C4-2B (cell line): ENCODE data around the gene MAP3K20.

ENCODE experiments used
- H3K27ac ChIP-seq: fragments of 450-650 bp; 2 replicates; pipeline ENCODE4 v1.5.1; 2017
- ZFX ChIP-seq: fragments of 450-650 bp; IDR thresholded peaks from 2 replicates; pipeline ENCODE4 v1.6.1; 2017
- TF ChIP-seq, protein P1 (sequence below): fragments of 450-650 bp; conservative IDR thresholded peaks from 2 replicates; pipeline ENCODE4 v1.5.1; 2017; ENCODE audit warnings: mild to moderate bottlenecking

Gene MAP3K20

DNA sequence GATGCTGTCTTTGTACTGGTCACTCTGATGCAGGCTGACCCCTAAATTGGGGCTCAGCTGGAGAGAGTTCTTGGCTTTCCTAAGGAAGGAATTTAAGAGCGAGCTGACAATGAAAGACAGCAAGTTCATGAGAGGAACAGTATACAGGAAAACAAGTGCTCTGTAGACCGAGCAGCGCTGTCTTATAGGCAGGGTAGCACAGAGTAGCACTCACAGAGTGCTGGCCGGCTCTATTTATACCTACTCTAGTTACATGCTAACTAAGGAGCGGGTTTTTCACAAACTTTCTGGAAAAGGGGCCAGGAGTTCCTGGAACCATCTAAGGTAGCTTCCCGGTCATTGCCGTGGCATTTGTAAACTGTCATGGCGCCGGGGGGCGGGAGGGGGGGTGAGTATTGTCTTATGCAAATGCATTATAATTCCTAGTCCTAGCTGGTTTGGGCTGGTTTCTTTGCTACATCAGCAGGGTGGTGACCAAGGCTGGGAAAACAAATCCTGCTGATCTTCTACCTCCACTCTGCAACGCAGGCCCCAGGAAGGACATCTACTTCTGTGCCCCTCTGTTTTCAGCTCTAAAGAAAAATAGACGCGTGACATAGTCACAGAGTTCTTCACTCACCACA lies 31.6 kb upstream of the MAP3K20 start:
- H3K27ac ChIP-seq: no peak overlapping the region
- TF ChIP-seq, protein P1, sequence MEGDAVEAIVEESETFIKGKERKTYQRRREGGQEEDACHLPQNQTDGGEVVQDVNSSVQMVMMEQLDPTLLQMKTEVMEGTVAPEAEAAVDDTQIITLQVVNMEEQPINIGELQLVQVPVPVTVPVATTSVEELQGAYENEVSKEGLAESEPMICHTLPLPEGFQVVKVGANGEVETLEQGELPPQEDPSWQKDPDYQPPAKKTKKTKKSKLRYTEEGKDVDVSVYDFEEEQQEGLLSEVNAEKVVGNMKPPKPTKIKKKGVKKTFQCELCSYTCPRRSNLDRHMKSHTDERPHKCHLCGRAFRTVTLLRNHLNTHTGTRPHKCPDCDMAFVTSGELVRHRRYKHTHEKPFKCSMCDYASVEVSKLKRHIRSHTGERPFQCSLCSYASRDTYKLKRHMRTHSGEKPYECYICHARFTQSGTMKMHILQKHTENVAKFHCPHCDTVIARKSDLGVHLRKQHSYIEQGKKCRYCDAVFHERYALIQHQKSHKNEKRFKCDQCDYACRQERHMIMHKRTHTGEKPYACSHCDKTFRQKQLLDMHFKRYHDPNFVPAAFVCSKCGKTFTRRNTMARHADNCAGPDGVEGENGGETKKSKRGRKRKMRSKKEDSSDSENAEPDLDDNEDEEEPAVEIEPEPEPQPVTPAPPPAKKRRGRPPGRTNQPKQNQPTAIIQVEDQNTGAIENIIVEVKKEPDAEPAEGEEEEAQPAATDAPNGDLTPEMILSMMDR: no peak
- no peak for TF ChIP-seq ZFX

DNA sequence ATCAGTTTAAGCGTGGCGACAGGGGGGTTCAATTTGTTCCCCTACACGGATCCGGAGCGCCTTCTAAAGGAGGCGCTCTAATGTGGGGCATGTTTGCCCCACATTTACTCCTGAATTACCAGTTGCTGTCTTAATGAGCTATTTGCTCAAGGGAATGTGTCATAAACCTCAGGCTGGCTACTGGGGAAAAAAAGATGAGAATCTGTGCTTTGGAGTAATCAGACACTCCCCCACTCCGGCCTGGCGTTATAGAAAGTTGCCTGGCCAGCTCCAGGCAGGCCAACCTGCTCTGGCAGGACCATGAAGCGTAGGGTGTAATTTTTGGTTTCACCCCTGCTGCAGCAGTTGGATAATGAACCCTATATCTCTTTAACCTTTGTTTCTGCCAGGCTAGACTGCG lies 31.0 kb upstream of the MAP3K20 start:
- TF ChIP-seq, protein P1: no peak
- TF ChIP-seq ZFX: no peak
- H3K27ac ChIP-seq: no peak overlapping the region

DNA sequence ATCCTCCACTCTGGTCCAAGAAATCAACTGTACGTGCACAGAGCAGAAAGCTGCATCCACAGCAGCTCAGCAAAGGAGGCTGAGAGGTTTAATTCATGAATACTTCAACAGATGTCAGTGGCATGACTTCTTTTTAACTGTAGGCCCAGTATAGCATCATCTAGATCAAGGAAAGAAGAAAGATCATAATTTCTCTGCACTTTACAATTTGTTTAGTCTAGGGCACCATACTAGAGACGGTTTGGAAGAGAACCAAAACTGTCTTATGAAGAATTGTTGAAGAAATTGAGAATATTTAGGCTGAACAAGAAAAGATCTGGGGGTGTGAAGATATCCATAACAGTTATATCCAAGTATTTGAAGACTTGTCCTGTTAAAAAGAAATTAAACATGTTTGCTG lies 30.5 kb upstream of the MAP3K20 start:
- H3K27ac ChIP-seq: no peak overlapping the region
- TF ChIP-seq, protein P1: no peak
- TF ChIP-seq ZFX: no peak

DNA sequence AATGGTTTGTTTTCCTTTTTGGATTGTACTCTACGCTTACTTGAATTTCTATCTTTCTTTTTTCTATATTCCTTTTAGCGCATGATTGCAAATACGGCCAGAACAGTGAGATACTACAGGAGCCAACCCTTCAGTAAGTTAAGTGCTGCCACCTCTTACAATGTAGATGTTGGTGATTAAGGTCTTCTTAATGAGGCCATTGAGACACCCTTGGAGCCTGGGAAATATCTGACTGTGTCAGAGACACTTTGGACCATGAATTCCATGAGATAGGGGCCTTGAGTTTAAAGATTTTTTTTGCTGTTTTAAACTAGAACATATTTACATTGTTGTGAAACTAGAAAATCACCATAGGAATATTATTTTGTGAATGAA lies 27.1 kb upstream of the MAP3K20 start:
- TF ChIP-seq, protein P1: no peak
- TF ChIP-seq ZFX: no peak
- H3K27ac ChIP-seq: no peak overlapping the region

- TF ChIP-seq ZFX: no peak
- TF ChIP-seq, protein P1: no peak
- H3K27ac ChIP-seq: no peak overlapping the region
These were observed 26.6 kb upstream of the MAP3K20 start for GRCh38 chr2:173048897-173049661.

DNA sequence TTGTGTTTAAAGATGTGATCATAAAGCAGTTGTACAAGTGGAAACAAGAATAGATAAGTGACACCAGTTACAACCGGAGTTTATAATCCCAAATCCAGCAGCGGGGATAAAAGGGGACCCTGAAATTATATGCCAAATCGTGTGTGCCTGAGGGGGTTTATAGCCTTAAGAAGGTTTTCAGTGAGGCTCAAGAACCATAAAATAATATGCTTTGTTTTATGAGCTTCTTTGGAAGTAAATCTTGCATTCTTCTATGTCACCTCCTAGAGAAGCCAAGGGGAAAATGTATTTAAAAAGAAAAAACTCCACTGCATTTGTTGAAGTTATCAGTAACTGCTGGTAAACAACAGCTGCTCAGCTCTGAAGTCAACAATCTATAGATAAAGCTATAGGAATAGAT lies 25.8 kb upstream of the MAP3K20 start:
- TF ChIP-seq, protein P1: no peak
- TF ChIP-seq ZFX: no peak
- no peak overlapping the region for H3K27ac ChIP-seq

DNA sequence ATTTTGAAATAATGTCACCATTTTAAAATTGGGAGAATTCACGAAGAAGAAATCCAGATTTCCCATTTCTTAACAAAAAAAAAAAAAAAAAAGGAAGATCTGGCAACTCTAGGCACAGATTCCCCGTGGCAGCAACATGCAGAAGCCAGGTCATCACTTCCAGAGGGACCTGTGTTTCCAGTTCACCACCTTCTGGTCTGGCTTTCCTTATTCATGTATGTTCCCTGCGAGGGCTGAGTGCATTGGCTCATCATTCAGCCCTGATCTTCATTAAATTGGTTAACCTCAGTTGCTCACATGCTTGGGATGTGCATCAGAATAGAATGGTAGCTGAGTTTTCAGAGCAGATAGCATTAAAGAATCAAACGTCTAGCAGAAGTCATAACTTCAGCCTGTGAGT lies 25.0 kb upstream of the MAP3K20 start:
- no peak for TF ChIP-seq ZFX
- H3K27ac ChIP-seq: no peak overlapping the region
